Measurements from ENCODE around the gene MRGPRE. TPM values are rescaled to one million over a fixed set of nuclear protein-coding genes. Genes with fewer than 3 reads are reported as not detected.

MRGPRE gene
- total RNA-seq, 6 donors from 2014 or later: 0.26 TPM; not detected in 5

DNA sequence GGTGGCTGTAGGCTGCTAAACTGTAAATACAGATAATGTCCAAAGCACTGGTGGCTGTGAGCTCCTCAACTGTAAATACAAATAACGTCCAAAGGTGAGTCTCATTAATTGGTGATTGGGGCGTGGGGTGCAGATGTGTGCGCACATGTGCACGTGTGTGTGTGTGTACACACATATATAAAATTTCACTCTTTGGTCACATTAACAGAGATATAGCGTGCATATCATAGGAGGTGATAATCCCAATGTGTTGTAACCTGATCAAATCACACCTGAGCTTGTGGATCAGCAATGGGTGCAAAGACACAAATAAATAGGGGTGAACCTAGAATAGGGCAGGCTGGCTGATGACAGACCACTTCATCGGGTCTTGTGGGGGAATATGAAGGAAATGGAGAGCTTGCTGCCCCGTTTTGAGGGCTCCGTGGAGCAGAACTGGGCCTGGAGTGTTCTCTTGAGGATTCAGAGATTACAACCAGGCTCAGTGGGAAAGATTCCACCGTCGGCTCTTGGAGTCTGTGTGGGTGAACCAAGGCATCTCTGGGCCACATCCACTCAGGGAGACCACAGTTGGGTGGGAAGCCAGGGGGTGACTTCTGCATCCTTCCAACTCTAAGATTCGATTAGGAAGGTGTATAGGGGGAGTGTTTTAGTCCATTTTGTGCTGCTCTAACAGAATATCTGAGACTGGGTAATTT is 42.2 kb downstream of the MRGPRE start:
- 82 to 85% methylated on average over 9 to 11 of the region's 11 CpGs for WGBS, 2 donors
- ATAC-seq (ENCODE audit: low FRiP score in 2 of 2) (no peak), DNase-seq (no peak)
- Histone ChIP-seq H3K9me3 (no peaks in the 10 kb centered on the region), H3K36me3 (no peaks in the 10 kb centered on the region), H3K4me1 (peaks cover 0 to under 1% (median 0%) of the 10 kb centered on the region in 4 donors), H3K27me3 (no peaks in the 10 kb centered on the region), H3K4me3 (no peak overlapping the region), H3K27ac (no peak overlapping the region)
- TF ChIP-seq, protein P1, sequence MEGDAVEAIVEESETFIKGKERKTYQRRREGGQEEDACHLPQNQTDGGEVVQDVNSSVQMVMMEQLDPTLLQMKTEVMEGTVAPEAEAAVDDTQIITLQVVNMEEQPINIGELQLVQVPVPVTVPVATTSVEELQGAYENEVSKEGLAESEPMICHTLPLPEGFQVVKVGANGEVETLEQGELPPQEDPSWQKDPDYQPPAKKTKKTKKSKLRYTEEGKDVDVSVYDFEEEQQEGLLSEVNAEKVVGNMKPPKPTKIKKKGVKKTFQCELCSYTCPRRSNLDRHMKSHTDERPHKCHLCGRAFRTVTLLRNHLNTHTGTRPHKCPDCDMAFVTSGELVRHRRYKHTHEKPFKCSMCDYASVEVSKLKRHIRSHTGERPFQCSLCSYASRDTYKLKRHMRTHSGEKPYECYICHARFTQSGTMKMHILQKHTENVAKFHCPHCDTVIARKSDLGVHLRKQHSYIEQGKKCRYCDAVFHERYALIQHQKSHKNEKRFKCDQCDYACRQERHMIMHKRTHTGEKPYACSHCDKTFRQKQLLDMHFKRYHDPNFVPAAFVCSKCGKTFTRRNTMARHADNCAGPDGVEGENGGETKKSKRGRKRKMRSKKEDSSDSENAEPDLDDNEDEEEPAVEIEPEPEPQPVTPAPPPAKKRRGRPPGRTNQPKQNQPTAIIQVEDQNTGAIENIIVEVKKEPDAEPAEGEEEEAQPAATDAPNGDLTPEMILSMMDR (IDR thresholded peaks at IDR 0.05): no peak
- TF ChIP-seq POLR2AphosphoS5 (IDR thresholded peaks at IDR 0.05): no peak
- no peak for TF ChIP-seq EP300 (IDR thresholded peaks at IDR 0.05)
- no peak for TF ChIP-seq POLR2A (IDR thresholded peaks at IDR 0.05)

DNA sequence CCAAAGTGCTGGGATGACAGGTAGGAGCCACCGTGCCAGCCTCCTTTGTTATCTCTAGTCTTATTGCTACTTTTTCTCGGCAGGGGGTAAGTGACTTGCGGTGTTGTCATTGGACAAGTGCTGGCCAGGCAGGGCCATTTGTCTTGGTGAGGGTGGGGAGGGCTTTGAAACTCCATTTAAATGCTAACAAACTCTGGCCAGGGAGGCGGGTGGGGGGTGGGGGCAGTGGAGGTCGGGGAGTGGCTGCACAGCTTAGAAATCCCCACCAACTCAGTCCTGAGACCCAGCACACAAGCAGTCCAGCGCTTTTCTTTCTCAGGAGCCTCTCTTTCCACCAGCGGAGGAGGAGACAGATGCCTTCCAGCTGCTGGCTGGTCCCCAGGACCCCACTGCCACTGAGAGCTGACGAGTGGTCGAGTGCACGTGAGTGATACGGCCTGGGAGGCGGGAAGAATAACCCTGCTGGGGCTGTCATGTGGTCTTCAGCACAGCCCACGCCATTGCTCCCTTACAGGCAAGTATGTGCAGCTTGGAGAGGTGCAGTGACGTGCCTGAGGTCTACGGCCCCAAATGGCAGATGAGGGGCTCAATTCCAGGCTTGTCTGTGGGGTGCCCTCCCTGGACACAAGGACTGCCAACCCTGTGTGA is 42.9 kb downstream of the MRGPRE start:
- no peak overlapping the region for H3K27ac ChIP-seq
- TF ChIP-seq POLR2AphosphoS5 (IDR thresholded peaks at IDR 0.05): no peak
- TF ChIP-seq POLR2A (IDR thresholded peaks at IDR 0.05): no peak
- 58 to 73% methylated on average over 15 of the region's 15 CpGs for WGBS, 2 donors
- H3K4me3 ChIP-seq: no peak overlapping the region
- no peaks in the 10 kb centered on the region for H3K36me3 ChIP-seq
- H3K27me3 ChIP-seq: no peaks in the 10 kb centered on the region
- no peaks in the 10 kb centered on the region for H3K4me1 ChIP-seq
- ATAC-seq (ENCODE audit: low FRiP score in 2 of 2) (no peak), DNase-seq (peak in 1 of 2 donors; percentile 22)
- H3K9me3 ChIP-seq: no peaks in the 10 kb centered on the region

DNA sequence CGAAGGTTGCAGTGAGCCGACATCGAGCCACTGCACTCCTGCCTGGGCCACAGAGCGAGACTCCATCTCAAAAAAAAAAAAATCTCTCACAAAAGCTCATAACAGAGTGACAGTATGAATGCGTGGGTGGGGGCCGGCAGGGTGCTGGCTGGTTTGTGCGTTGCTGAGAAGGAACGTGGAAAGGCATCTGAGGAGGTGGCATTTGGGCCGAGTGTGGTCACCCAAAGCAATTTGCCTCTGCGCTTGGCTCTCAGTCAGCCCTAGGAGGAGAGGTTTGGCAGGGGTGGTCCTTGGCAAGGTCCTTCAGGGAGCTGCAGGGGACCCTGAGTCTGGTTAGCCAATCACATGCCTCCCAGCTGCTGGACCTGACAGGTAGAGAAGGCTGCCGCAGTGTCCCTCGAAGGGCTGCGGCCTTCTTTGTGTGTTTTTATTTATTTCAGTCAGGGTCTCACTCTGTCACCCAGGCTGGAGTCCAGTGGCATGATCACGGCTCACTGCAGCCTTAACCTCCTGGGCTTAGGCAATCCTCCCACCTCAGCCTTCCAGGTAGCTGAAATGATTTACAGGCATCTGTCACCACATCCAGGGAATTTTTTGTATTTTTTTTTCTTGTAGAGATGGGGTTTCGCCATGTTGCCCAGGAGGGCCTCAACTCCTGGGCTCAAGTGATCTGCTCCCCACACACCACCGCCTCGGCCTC is 43.6 kb downstream of the MRGPRE start:
- 90 to 95% methylated on average over 17 of the region's 17 CpGs for WGBS, 2 donors
- Histone ChIP-seq H3K4me1 (no peaks in the 10 kb centered on the region), H3K36me3 (no peaks in the 10 kb centered on the region), H3K27ac (no peak overlapping the region), H3K9me3 (no peaks in the 10 kb centered on the region), H3K27me3 (no peaks in the 10 kb centered on the region), H3K4me3 (no peak overlapping the region)
- DNase-seq (peak in 1 of 2 donors; percentile 22), ATAC-seq (ENCODE audit: low FRiP score in 2 of 2) (no peak)
- TF ChIP-seq EP300 (IDR thresholded peaks at IDR 0.05) (no peak), POLR2AphosphoS5 (IDR thresholded peaks at IDR 0.05) (no peak), POLR2A (IDR thresholded peaks at IDR 0.05) (no peak)
- TF ChIP-seq, protein P1 (IDR thresholded peaks at IDR 0.05): no peak

DNA sequence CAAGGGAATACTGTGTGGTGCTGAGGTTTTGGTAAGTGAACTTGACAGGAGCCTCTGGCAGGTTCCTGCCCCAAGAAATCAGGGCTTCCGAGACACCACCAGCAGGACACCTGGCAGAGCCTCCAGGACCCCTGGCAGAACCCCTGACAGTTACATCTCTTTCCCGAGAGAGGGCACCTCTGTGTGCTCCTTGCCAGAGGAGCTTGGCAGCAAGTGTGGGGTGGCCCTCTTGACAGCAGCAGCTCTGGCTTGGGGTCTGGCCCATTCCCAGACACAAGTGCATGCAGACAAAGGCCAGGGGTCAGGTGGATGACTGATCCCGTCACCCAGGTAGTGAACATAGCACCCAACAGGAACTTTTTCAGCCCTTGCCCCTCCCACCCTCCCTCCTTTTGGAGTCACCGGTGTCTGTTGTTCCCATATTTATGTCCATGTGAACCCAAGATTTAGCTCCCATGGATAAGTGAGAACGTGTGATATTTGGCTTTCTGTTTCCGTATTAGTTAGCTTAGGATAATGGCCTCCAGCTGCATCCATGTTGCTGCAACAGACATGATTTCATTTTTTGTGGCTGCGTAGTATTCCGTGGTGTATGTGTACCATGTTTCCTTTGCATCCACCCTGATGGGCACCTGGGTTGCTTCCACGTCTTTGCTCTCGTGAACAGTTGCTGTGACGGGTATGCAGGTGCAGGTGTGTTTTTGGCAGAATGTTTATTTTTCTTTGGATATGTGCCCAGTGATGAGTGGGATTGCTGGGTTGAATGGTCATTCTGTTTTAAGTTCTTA is 45.9 kb downstream of the MRGPRE start:
- DNase-seq: no peak
- Histone ChIP-seq H3K27ac (no peak overlapping the region), H3K36me3 (no peaks in the 10 kb centered on the region), H3K4me1 (no peaks in the 10 kb centered on the region), H3K27me3 (no peaks in the 10 kb centered on the region), H3K9me3 (no peaks in the 10 kb centered on the region), H3K4me3 (no peak overlapping the region)
- TF ChIP-seq EP300 (IDR thresholded peaks at IDR 0.05): no peak
- TF ChIP-seq, protein P1 (IDR thresholded peaks at IDR 0.05): no peak
- no peak for TF ChIP-seq POLR2A (IDR thresholded peaks at IDR 0.05)
- TF ChIP-seq POLR2AphosphoS5 (IDR thresholded peaks at IDR 0.05): no peak
- WGBS, 2 donors: 89 to 90% methylated on average over 11 of the region's 11 CpGs
- no peak for ATAC-seq (ENCODE audit: low FRiP score in 2 of 2)

All from upper lobe of left lung (tissue), 6 donors.